Thoracic aorta (tissue), 2 donors: ENCODE data around the gene CARMIL1. TPM values are rescaled to one million over a fixed set of nuclear protein-coding genes. Genes with fewer than 3 reads are reported as not detected.

Experiments
- ATAC-seq: fragments of 150-250 bp; one replicate; pipeline ENCODE4 v1.8.0; 2017; ENCODE audit warnings: low read depth; ENCODE audit not compliant: insufficient number of reproducible peaks, low FRiP score
- DNase-seq: peaks from one replicate; pipeline ENCODE4 v3.0.0-alpha.2; 2020; ENCODE audit warnings: low spot score
- H3K27ac ChIP-seq, 2 donors: fragments of 200-600 bp; sonication (generic); 1 replicate in 1 of 2; 2 replicates in 1 of 2; pipeline ENCODE4 v1.5.1; 2016; ENCODE audit warnings: mild to moderate bottlenecking in 2 of 2, moderate library complexity in 2 of 2
- H3K27me3 ChIP-seq: fragments of 200-600 bp; sonication (generic); replicated peaks from 2 replicates; pipeline ENCODE4 v1.6.0; 2016; ENCODE audit warnings: mild to moderate bottlenecking; ENCODE audit not compliant: insufficient read depth
- H3K36me3 ChIP-seq: fragments of 200-600 bp; sonication (generic); one replicate; pipeline ENCODE4 v1.5.1; 2016
- H3K4me1 ChIP-seq, 2 donors: fragments of 200-600 bp; sonication (generic); 1 replicate in 1 of 2; 2 replicates in 1 of 2; pipeline versions ENCODE4 v1.5.1 to v1.6.0; 2016; ENCODE audit warnings: low read depth in 2 of 2, mild to moderate bottlenecking in 1 of 2; ENCODE audit not compliant: control insufficient read depth in 1 of 2
- H3K4me3 ChIP-seq: fragments of 200-600 bp; sonication (generic); 2 replicates; pipeline ENCODE4 v1.5.1; 2016; ENCODE audit warnings: mild to moderate bottlenecking
- H3K9me3 ChIP-seq: fragments of 200-600 bp; sonication (generic); 2 replicates; pipeline ENCODE4 v1.5.1; 2016
- total RNA-seq, 2 donors: library from RNA; depleted of rRNA; stranded (reverse); fragments of >200 nt; gene quantifications; one replicate each; pipeline versions ENCODE4 v1.1.0 to v1.2.3, GENCODE V29; 2016
- TF ChIP-seq, protein P1 (sequence below): fragments of 200-600 bp; sonication (generic); IDR thresholded peaks from one replicate; pipeline ENCODE4 v1.5.1; 2019; ENCODE audit warnings: antibody characterized with exemption

Gene CARMIL1
- total RNA-seq, 2 donors from 2014 or later = 60.4 to 63.0 TPM

- no peaks in the 10 kb centered on the region for H3K36me3 ChIP-seq
- H3K9me3 ChIP-seq = no peaks in the 10 kb centered on the region
- no peak for ATAC-seq
- TF ChIP-seq, protein P1, sequence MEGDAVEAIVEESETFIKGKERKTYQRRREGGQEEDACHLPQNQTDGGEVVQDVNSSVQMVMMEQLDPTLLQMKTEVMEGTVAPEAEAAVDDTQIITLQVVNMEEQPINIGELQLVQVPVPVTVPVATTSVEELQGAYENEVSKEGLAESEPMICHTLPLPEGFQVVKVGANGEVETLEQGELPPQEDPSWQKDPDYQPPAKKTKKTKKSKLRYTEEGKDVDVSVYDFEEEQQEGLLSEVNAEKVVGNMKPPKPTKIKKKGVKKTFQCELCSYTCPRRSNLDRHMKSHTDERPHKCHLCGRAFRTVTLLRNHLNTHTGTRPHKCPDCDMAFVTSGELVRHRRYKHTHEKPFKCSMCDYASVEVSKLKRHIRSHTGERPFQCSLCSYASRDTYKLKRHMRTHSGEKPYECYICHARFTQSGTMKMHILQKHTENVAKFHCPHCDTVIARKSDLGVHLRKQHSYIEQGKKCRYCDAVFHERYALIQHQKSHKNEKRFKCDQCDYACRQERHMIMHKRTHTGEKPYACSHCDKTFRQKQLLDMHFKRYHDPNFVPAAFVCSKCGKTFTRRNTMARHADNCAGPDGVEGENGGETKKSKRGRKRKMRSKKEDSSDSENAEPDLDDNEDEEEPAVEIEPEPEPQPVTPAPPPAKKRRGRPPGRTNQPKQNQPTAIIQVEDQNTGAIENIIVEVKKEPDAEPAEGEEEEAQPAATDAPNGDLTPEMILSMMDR = no peak
- no peaks in the 10 kb centered on the region for H3K27me3 ChIP-seq
- no peak overlapping the region for H3K27ac ChIP-seq
- H3K4me1 ChIP-seq = peaks cover 9 to 21% of the 10 kb centered on the region in 2 donors
- no peak for DNase-seq
- H3K4me3 ChIP-seq = no peak overlapping the region
Measured at GRCh38 chr6:25458485-25458884, 179.3 kb downstream of the CARMIL1 start.

GRCh38 chr6:25462235-25462897, 183.2 kb downstream of the CARMIL1 start:
- H3K36me3 ChIP-seq = no peaks in the 10 kb centered on the region
- TF ChIP-seq, protein P1 = no peak
- H3K27ac ChIP-seq = no peak overlapping the region
- peaks cover 0 to 1% of the 10 kb centered on the region in 2 donors for H3K4me1 ChIP-seq
- no peak overlapping the region for H3K4me3 ChIP-seq
- H3K27me3 ChIP-seq = no peaks in the 10 kb centered on the region
- H3K9me3 ChIP-seq = no peaks in the 10 kb centered on the region
- DNase-seq (no peak), ATAC-seq (no peak)

GRCh38 chr6:25463441-25463840, 184.3 kb downstream of the CARMIL1 start:
- H3K27me3 ChIP-seq = no peaks in the 10 kb centered on the region
- no peak overlapping the region for H3K27ac ChIP-seq
- ATAC-seq (no peak), DNase-seq (no peak)
- TF ChIP-seq, protein P1 = no peak
- H3K36me3 ChIP-seq = no peaks in the 10 kb centered on the region
- H3K4me3 ChIP-seq = no peak overlapping the region
- no peaks in the 10 kb centered on the region for H3K9me3 ChIP-seq
- H3K4me1 ChIP-seq = peaks cover under 1 to 12% of the 10 kb centered on the region in 2 donors

DNA sequence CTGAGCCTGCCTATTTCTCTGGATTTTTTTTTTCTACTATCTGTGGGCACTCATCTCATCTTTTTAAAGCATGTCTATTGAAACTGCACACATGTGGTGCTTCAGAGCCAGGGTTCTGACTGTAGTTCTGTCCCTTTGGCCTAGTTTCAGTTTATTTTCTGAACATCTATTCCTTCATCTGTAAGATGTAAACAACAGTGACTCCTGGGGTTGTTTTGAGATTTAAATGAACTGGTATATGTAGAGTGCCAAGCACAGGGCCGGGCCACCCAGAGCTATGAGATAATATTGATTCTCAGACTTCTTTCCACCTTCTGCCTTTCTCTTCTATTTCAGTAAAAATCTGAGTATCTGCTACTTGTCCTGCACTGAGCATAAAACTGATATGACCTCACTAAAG, 185.1 kb downstream of the CARMIL1 start:
- Histone ChIP-seq H3K36me3 (no peaks in the 10 kb centered on the region), H3K4me1 (peaks cover 5 to 20% of the 10 kb centered on the region in 2 donors), H3K27ac (no peak overlapping the region), H3K4me3 (no peak overlapping the region), H3K27me3 (no peaks in the 10 kb centered on the region), H3K9me3 (no peaks in the 10 kb centered on the region)
- TF ChIP-seq, protein P1 = no peak
- no peak for DNase-seq
- ATAC-seq = no peak

DNA sequence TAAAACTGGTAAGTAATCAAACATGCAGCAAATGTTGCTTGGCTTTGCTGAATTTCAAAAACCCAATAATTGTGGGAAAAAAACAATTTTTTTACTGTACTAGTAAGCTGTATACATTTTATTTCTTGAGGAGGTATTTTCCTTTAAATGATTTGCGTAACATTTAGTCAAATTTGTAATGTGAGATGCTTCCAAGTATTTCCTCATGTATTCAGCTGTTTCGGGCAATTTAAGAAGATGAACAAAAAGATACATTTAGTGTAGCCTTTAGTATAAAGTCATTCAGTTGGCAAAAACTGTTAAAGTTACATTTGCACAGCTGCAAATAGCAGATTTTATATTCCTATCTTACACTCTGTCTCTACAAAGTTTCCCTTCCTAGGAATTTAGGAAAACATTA, 186.8 kb downstream of the CARMIL1 start:
- Histone ChIP-seq H3K27me3 (no peaks in the 10 kb centered on the region), H3K27ac (no peak overlapping the region), H3K9me3 (no peaks in the 10 kb centered on the region), H3K4me3 (no peak overlapping the region), H3K36me3 (peaks cover 5% of the 10 kb centered on the region), H3K4me1 (peaks cover 9 to 25% of the 10 kb centered on the region in 2 donors)
- DNase-seq (no peak), ATAC-seq (no peak)
- TF ChIP-seq, protein P1 = no peak
